ENCODE results near the gene EYA2.

EYA2 gene

GRCh38 chr20:47070176-47070575 lies 175.5 kb downstream of the EYA2 start:
- no peak for FAIRE-seq
- no peak for TF ChIP-seq CTCF (IDR thresholded peaks at IDR 0.05; ENCODE audit: insufficient read depth, missing control alignments)
- DNase-seq (ENCODE audit: insufficient read length, low spot score): no peak

- TF ChIP-seq CTCF (IDR thresholded peaks at IDR 0.05; ENCODE audit: insufficient read depth, missing control alignments): no peak
- no peak for FAIRE-seq
- no peak for DNase-seq (ENCODE audit: insufficient read length, low spot score)
Observed at GRCh38 chr20:47071646-47072185, 177.1 kb downstream of the EYA2 start.

GRCh38 chr20:47073766-47074475 lies 179.3 kb downstream of the EYA2 start:
- FAIRE-seq (no peak), DNase-seq (ENCODE audit: insufficient read length, low spot score) (no peak)
- TF ChIP-seq CTCF (IDR thresholded peaks at IDR 0.05; ENCODE audit: insufficient read depth, missing control alignments): no peak

GRCh38 chr20:47075263-47075662 lies 180.6 kb downstream of the EYA2 start:
- no peak for FAIRE-seq
- DNase-seq (ENCODE audit: insufficient read length, low spot score): no peak
- no peak for TF ChIP-seq CTCF (IDR thresholded peaks at IDR 0.05; ENCODE audit: insufficient read depth, missing control alignments)

GRCh38 chr20:47079047-47079446 lies 184.4 kb downstream of the EYA2 start:
- DNase-seq (ENCODE audit: insufficient read length, low spot score) (no peak), FAIRE-seq (no peak)
- TF ChIP-seq CTCF (IDR thresholded peaks at IDR 0.05; ENCODE audit: insufficient read depth, missing control alignments): no peak

- DNase-seq (ENCODE audit: insufficient read length, low spot score) (no peak), FAIRE-seq (no peak)
- TF ChIP-seq CTCF (IDR thresholded peaks at IDR 0.05; ENCODE audit: insufficient read depth, missing control alignments): no peak
Observed at GRCh38 chr20:47080365-47080764, 185.7 kb downstream of the EYA2 start.

- no peak for DNase-seq (ENCODE audit: insufficient read length, low spot score)
- TF ChIP-seq CTCF (IDR thresholded peaks at IDR 0.05; ENCODE audit: insufficient read depth, missing control alignments): no peak
- no peak for FAIRE-seq
Observed at GRCh38 chr20:47086316-47086715, 191.7 kb downstream of the EYA2 start.
